WERI-Rb-1 (cell line): ENCODE measurements around the gene VSIG10L2.
"Not testable (repeated sequence)": the region's sequence is repeated elsewhere in the genome, so short reads cannot be mapped to it uniquely, and the experiment has no call there.

Source experiments
- DNase-seq: peaks from one replicate; pipeline ENCODE4 v3.0.0-alpha.2; 2020
- H3K27ac ChIP-seq: fragments of 250-450 bp; sonication (Bioruptor Pico); 2 replicates; pipeline ENCODE4 v1.5.1; 2020; ENCODE audit warnings: mild to moderate bottlenecking, moderate library complexity
- H3K27me3 ChIP-seq: fragments of 250-450 bp; sonication (Bioruptor Pico); 2 replicates; pipeline ENCODE4 v1.5.1; 2021; ENCODE audit warnings: mild to moderate bottlenecking, low read depth, moderate library complexity; ENCODE audit not compliant: insufficient read depth, severe bottlenecking
- H3K36me3 ChIP-seq: fragments of 250-450 bp; sonication (Bioruptor Pico); 2 replicates; pipeline ENCODE4 v1.5.1; 2020; ENCODE audit warnings: mild to moderate bottlenecking, moderate library complexity
- H3K4me3 ChIP-seq: 2 replicates; pipeline ENCODE4 v1.5.1; 2011; ENCODE audit warnings: low read depth, mild to moderate bottlenecking, control low read depth, low read length
- H3K9me3 ChIP-seq: fragments of 250-450 bp; sonication (Bioruptor Pico); 2 replicates; pipeline ENCODE4 v1.5.1; 2021; ENCODE audit warnings: mild to moderate bottlenecking, moderate library complexity; ENCODE audit not compliant: severe bottlenecking
- CTCF ChIP-seq: IDR thresholded peaks from 2 replicates; pipeline ENCODE4 v1.5.1; 2011; ENCODE audit warnings: low read depth, mild to moderate bottlenecking, control low read depth, inconsistent platforms, low read length

Gene VSIG10L2

GRCh38 chr11:125979511-125979910 is 33.7 kb downstream of the VSIG10L2 start:
- H3K27ac ChIP-seq, result no peak overlapping the region
- no peak for DNase-seq
- H3K36me3 ChIP-seq, result peaks cover 25% of the 10 kb centered on the region
- H3K4me3 ChIP-seq, result no peak overlapping the region
- no peak for TF ChIP-seq CTCF
- H3K27me3 ChIP-seq, result no peaks in the 10 kb centered on the region
- no peaks in the 10 kb centered on the region for H3K9me3 ChIP-seq

DNA sequence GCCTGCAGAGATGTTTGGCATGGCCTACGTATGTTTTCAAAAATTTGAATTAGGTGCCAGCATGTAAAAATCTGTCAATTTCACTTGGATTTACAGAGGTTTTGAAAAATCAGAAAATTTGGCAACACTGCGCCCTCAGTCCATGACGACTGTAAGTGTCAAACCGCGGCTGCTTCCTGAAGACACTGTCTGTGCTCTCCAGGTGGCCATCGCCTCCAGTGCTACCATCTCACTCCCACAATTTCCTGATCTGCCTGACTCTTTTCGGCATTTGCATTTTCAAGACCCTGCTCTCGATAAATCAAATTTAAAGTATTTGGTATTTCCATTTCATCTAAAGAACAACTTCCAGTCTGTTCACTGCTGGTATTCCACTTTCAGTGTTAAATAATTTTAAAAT is 34.6 kb downstream of the VSIG10L2 start:
- Histone ChIP-seq H3K9me3 (no peaks in the 10 kb centered on the region), H3K4me3 (no peak overlapping the region), H3K36me3 (peaks cover 25% of the 10 kb centered on the region), H3K27ac (no peak overlapping the region), H3K27me3 (no peaks in the 10 kb centered on the region)
- DNase-seq, result no peak
- no peak for TF ChIP-seq CTCF

DNA sequence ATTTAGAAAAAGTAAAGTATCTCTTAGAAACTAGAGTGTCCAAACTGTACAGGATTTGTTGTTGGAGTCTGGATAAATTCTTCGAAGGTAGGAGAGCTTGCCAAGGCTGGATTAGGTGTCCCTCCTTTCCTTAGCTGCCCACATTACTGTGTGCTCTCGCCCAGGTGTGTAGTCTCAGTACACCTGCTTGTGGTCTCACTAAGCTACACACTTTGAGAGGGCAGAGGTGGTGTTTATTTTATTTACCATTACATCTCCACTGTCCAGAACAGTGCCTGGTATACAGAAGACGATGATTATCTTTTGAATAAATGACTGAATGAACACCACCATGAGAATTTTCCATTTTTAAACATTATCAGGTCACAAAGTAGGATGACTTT is 36.5 kb downstream of the VSIG10L2 start:
- no peak for TF ChIP-seq CTCF
- Histone ChIP-seq H3K36me3 (peaks cover 18% of the 10 kb centered on the region), H3K27me3 (no peaks in the 10 kb centered on the region), H3K27ac (no peak overlapping the region), H3K9me3 (peaks cover 4% of the 10 kb centered on the region), H3K4me3 (no peak overlapping the region)
- DNase-seq, result no peak

- not testable (repeated sequence) for H3K9me3 ChIP-seq, DNase-seq, H3K27me3 ChIP-seq, H3K4me3 ChIP-seq, H3K27ac ChIP-seq
- H3K36me3 ChIP-seq, result peaks cover 27% of the 10 kb centered on the region
Observed at GRCh38 chr11:125985956-125986355, 40.1 kb downstream of the VSIG10L2 start.

GRCh38 chr11:125987066-125987641 is 41.3 kb downstream of the VSIG10L2 start:
- no peak for TF ChIP-seq CTCF
- peaks cover 4% of the 10 kb centered on the region for H3K9me3 ChIP-seq
- H3K36me3 ChIP-seq, result peaks cover 22% of the 10 kb centered on the region
- H3K27me3 ChIP-seq, result no peaks in the 10 kb centered on the region
- DNase-seq, result no peak
- H3K4me3 ChIP-seq, result no peak overlapping the region
- H3K27ac ChIP-seq, result no peak overlapping the region

GRCh38 chr11:125990244-125990643 is 44.4 kb downstream of the VSIG10L2 start:
- TF ChIP-seq CTCF, result no peak
- H3K4me3 ChIP-seq, result no peak overlapping the region
- H3K27ac ChIP-seq, result no peak overlapping the region
- peaks cover 36% of the 10 kb centered on the region for H3K36me3 ChIP-seq
- peaks cover 4% of the 10 kb centered on the region for H3K9me3 ChIP-seq
- no peaks in the 10 kb centered on the region for H3K27me3 ChIP-seq
- DNase-seq, result no peak
